Measurements from ENCODE around the gene EPAS1.

Gene EPAS1

GRCh38 chr2:46340740-46341420 lies 43.7 kb downstream of the EPAS1 start:
- DNase-seq (ENCODE audit: low spot score): no peak

GRCh38 chr2:46342566-46343315 lies 45.5 kb downstream of the EPAS1 start:
- no peak for DNase-seq (ENCODE audit: low spot score)

GRCh38 chr2:46344706-46345105 lies 47.5 kb downstream of the EPAS1 start:
- DNase-seq (ENCODE audit: low spot score): no peak

GRCh38 chr2:46345775-46346174 lies 48.6 kb downstream of the EPAS1 start:
- no peak for DNase-seq (ENCODE audit: low spot score)

GRCh38 chr2:46346719-46347118 lies 49.5 kb downstream of the EPAS1 start:
- no peak for DNase-seq (ENCODE audit: low spot score)

GRCh38 chr2:46347648-46348280 lies 50.6 kb downstream of the EPAS1 start:
- DNase-seq (ENCODE audit: low spot score): no peak

- no peak for DNase-seq (ENCODE audit: low spot score)
Observed at GRCh38 chr2:46349115-46349547, 51.9 kb downstream of the EPAS1 start.

- no peak for DNase-seq (ENCODE audit: low spot score)
Observed at GRCh38 chr2:46350029-46350689, 53.0 kb downstream of the EPAS1 start.

- no peak for DNase-seq (ENCODE audit: low spot score)
Observed at GRCh38 chr2:46351098-46351749, 54.0 kb downstream of the EPAS1 start.

GRCh38 chr2:46351750-46352138 lies 54.5 kb downstream of the EPAS1 start:
- DNase-seq (ENCODE audit: low spot score): no peak

- DNase-seq (ENCODE audit: low spot score): no peak
Observed at GRCh38 chr2:46352621-46353020, 55.4 kb downstream of the EPAS1 start.

- no peak for DNase-seq (ENCODE audit: low spot score)
Observed at GRCh38 chr2:46353509-46353908, 56.3 kb downstream of the EPAS1 start.

- DNase-seq (ENCODE audit: low spot score): no peak
Observed at GRCh38 chr2:46355756-46356155, 58.5 kb downstream of the EPAS1 start.

GRCh38 chr2:46356991-46357390 lies 59.8 kb downstream of the EPAS1 start:
- DNase-seq (ENCODE audit: low spot score): no peak

- DNase-seq (ENCODE audit: low spot score): no peak
Observed at GRCh38 chr2:46358713-46359112, 61.5 kb downstream of the EPAS1 start.

- no peak for DNase-seq (ENCODE audit: low spot score)
Observed at GRCh38 chr2:46360303-46360702, 63.1 kb downstream of the EPAS1 start.

GRCh38 chr2:46361920-46362666 lies 64.9 kb downstream of the EPAS1 start:
- no peak for DNase-seq (ENCODE audit: low spot score)

- no peak for DNase-seq (ENCODE audit: low spot score)
Observed at GRCh38 chr2:46362667-46363012, 65.4 kb downstream of the EPAS1 start.

- DNase-seq (ENCODE audit: low spot score): no peak
Observed at GRCh38 chr2:46363535-46364170, 66.4 kb downstream of the EPAS1 start.

- peak; percentile 63 for DNase-seq (ENCODE audit: low spot score)
Observed at GRCh38 chr2:46364797-46365457, 67.7 kb downstream of the EPAS1 start.
